Fibroblast of pulmonary artery (primary cell): Measurements from ENCODE around the gene KLF14.
"Not testable (repeated sequence)": the region's sequence is repeated elsewhere in the genome, so short reads cannot be mapped to it uniquely, and the experiment has no call there.

ENCODE experiments used
- DNase-seq: peaks from one replicate; pipeline ENCODE4 v3.0.0-alpha.2; 2010; ENCODE audit warnings: low read depth
- H3K4me3 ChIP-seq: replicated peaks from 2 replicates; pipeline ENCODE4 v1.5.1; 2011; ENCODE audit warnings: low read depth, mild to moderate bottlenecking, control low read depth, low read length, moderate library complexity
- CTCF ChIP-seq: IDR thresholded peaks from 2 replicates; pipeline ENCODE4 v1.5.1; 2011; ENCODE audit warnings: mild to moderate bottlenecking, control low read depth, low read length, inconsistent platforms; ENCODE audit errors: missing control alignments

KLF14 gene

GRCh38 chr7:130695840-130696239 is 38.2 kb downstream of the KLF14 start:
- TF ChIP-seq CTCF: peak; percentile 66
- DNase-seq: peak; percentile 61
- no peak overlapping the region for H3K4me3 ChIP-seq

GRCh38 chr7:130692396-130692795 is 41.6 kb downstream of the KLF14 start:
- H3K4me3 ChIP-seq, DNase-seq: not testable (repeated sequence)

GRCh38 chr7:130689683-130690082 is 44.3 kb downstream of the KLF14 start:
- H3K4me3 ChIP-seq: no peak overlapping the region
- no peak for TF ChIP-seq CTCF
- DNase-seq: no peak

GRCh38 chr7:130683026-130683425 is 51.0 kb downstream of the KLF14 start:
- DNase-seq: no peak
- no peak overlapping the region for H3K4me3 ChIP-seq
- TF ChIP-seq CTCF: no peak
